A673 (cell line): ENCODE data around the gene WNK2.

Source experiments
- CTCF ChIP-seq: fragments of 300-800, 200-600 bp; sonication (generic); conservative IDR thresholded peaks from 2 replicates; pipeline ENCODE4 v1.5.1; 2017; ENCODE audit warnings: low read depth, mild to moderate bottlenecking, antibody characterized with exemption, low read length, moderate library complexity, mixed read lengths
- EZH2 ChIP-seq: fragments of 200-600 bp; sonication (generic); IDR thresholded peaks from 2 replicates; pipeline ENCODE4 v1.6.1; 2017; ENCODE audit warnings: borderline replicate concordance, low read depth, mild to moderate bottlenecking, mixed read lengths, antibody characterized with exemption, low read length; ENCODE audit not compliant: poor library complexity, severe bottlenecking

- TF ChIP-seq CTCF (no peak), EZH2 (no peak)
Measured at GRCh38 chr9:93173365-93174051, 10.4 kb upstream of the WNK2 start.
